Adrenal gland (tissue), 12 donors: ENCODE results near the gene SEMA4C. TPM values are rescaled to one million over a fixed set of nuclear protein-coding genes. Genes with fewer than 3 reads are reported as not detected.
A peak's percentile ranks its signal among the peaks of the same experiment; 100 is the strongest.

Source experiments
- DNase-seq, 7 donors: peaks; one replicate each; pipeline ENCODE4 v3.0.0-alpha.2; 2019 to 2020
- H3K27ac ChIP-seq, 5 donors: fragments of 200-600 bp; sonication (generic) in 4 of 5; 1 replicate in 3 of 5; 2 replicates in 2 of 5; pipeline versions ENCODE4 v1.5.1 to v1.8.0; 2016 to 2020; ENCODE audit warnings: mild to moderate bottlenecking in 1 of 5
- H3K27me3 ChIP-seq: fragments of 200-600 bp; 2 replicates; pipeline ENCODE4 v1.8.0; 2021
- H3K36me3 ChIP-seq, 2 donors: fragments of 200-600 bp; replicated peaks in 1 of 2; 1 replicate in 1 of 2; 2 replicates in 1 of 2; pipeline versions ENCODE4 v1.5.1 to v1.8.0; 2018 to 2022
- H3K4me1 ChIP-seq, 2 donors: fragments of 200-600 bp; replicated peaks in 1 of 2; 1 replicate in 1 of 2; 2 replicates in 1 of 2; pipeline versions ENCODE4 v1.5.1 to v1.8.0; 2018 to 2021
- H3K4me3 ChIP-seq, 4 donors: fragments of 200-600 bp; sonication (generic) in 3 of 4; one replicate each; pipeline ENCODE4 v1.5.1; 2016 to 2018
- H3K9me3 ChIP-seq, 3 donors: fragments of 200-600 bp; sonication (generic) in 1 of 3; replicated peaks in 1 of 3; 1 replicate in 2 of 3; 2 replicates in 1 of 3; pipeline versions ENCODE4 v1.5.1 to v1.8.0; 2016 to 2021
- CTCF ChIP-seq, 6 experiments: fragments of 450-650 bp in 4 of 6; fragments of 200-600 bp in 2 of 6; sonication (generic) in 1 of 6; IDR thresholded peaks; 1 replicate in 5 of 6; 2 replicates in 1 of 6; pipeline versions ENCODE4 v1.5.1 to v1.8.0; 2016 to 2021; ENCODE audit warnings: antibody characterized with exemption in 6 of 6, mild to moderate bottlenecking in 2 of 6, moderate library complexity in 1 of 6
- POLR2A ChIP-seq, 2 donors: fragments of 450-650 bp; IDR thresholded peaks; one replicate each; pipeline ENCODE4 v1.6.1; 2017; ENCODE audit warnings: antibody characterized with exemption in 2 of 2, mild to moderate bottlenecking in 2 of 2, moderate library complexity in 1 of 2
- WGBS, 4 donors: extraction: QIAGEN DNeasy Blood & Tissue Kit in 2 of 4; methylation state at CpG; one replicate each; pipeline versions ENCODE4 v1.1.5 to v1.1.7; 2013 to 2017; 5-methylcytosine and 5-hydroxymethylcytosine counted together
- intact Hi-C, 2 donors: fragments of 100-400 bp; cut with DNase I; formaldehyde crosslinking; loops; one replicate each; pipeline versions ENCODE4 v1.14.1 to v1.15.0; 2022 to 2023
- polyA plus RNA-seq, 3 donors: library from polyadenylated mRNA; stranded (reverse); fragments of 200-250 nt in 2 of 3; fragments of 350-450 nt in 1 of 3; fragmentation: Illumina TruSeq in 1 of 3; extraction: RNeasy Lipid Tissue Mini Kit (QIAGEN cat#74804) in 1 of 3; gene quantifications; one replicate each; pipeline ENCODE4 v1.2.3, GENCODE V29; 2013 to 2014
- total RNA-seq, 9 donors: library from RNA; depleted of rRNA in 4 of 9; stranded (reverse); fragments of >200 nt in 4 of 9; fragments of 120-200 nt in 1 of 9; fragmentation: NEBNext Ultra II Directional in 1 of 9; extraction: Animal tissue kit (Norgen Biotek cat#: 25700) in 1 of 9; gene quantifications; one replicate each; pipeline versions ENCODE4 v1.1.0 to v1.2.4, GENCODE V29; 2013 to 2023
- donor health status: healthy with polysubstance abuse.
- donor health status: Bipolar disorder and iron deficiency.
- donor health status: DM: yes; HTN: yes; CAD: no.
- donor health status: DM: no; HTN: no; CAD: no.
- donor health status: DM: no; HTN: no; CAD: no.
- donor health status: DM: yes; HTN: yes; CAD: no.

SEMA4C gene
- total and polyA plus RNA-seq, 12 donors, result 4.4 to 31.6 (median 23.2) TPM

- 39 to 55% (median 47%) methylated on average over 5 of the region's 5 CpGs for WGBS, 4 donors
- no peak for TF ChIP-seq CTCF (IDR thresholded peaks at IDR 0.05)
- TF ChIP-seq POLR2A (IDR thresholded peaks at IDR 0.05), result no peak
- intact Hi-C loops, result no loop called here
- no peak overlapping the region for H3K4me3 ChIP-seq
- H3K36me3 ChIP-seq, result no peaks in the 10 kb centered on the region
- H3K9me3 ChIP-seq, result no peaks in the 10 kb centered on the region
- peak overlapping the region in 1 of 5 donors; percentile 25 for H3K27ac ChIP-seq
- H3K4me1 ChIP-seq, result peaks cover 0 to 8% of the 10 kb centered on the region in 2 donors
- H3K27me3 ChIP-seq, result no peaks in the 10 kb centered on the region
- no peak for DNase-seq
Observed at GRCh38 chr2:96913117-96913397, 43.2 kb upstream of the SEMA4C start.

GRCh38 chr2:96912346-96913116 is 42.7 kb upstream of the SEMA4C start:
- no peak for TF ChIP-seq CTCF (IDR thresholded peaks at IDR 0.05)
- no peak for TF ChIP-seq POLR2A (IDR thresholded peaks at IDR 0.05)
- Histone ChIP-seq H3K27ac (peak overlapping the region in 1 of 5 donors; percentile 25), H3K36me3 (no peaks in the 10 kb centered on the region), H3K27me3 (no peaks in the 10 kb centered on the region), H3K4me3 (no peak overlapping the region), H3K9me3 (no peaks in the 10 kb centered on the region), H3K4me1 (peaks cover 0 to 13% of the 10 kb centered on the region in 2 donors)
- WGBS, 4 donors, result 72 to 75% (median 74%) methylated on average over 16 to 22 of the region's 22 CpGs
- no peak for DNase-seq
- intact Hi-C loops, result no loop called here

GRCh38 chr2:96909611-96910021 is 39.7 kb upstream of the SEMA4C start:
- intact Hi-C loops, result no loop called here
- TF ChIP-seq POLR2A (IDR thresholded peaks at IDR 0.05) (no peak), CTCF (IDR thresholded peaks at IDR 0.05) (no peak)
- no peak overlapping the region for H3K4me3 ChIP-seq
- DNase-seq, result no peak
- no peaks in the 10 kb centered on the region for H3K36me3 ChIP-seq
- H3K9me3 ChIP-seq, result no peaks in the 10 kb centered on the region
- H3K27ac ChIP-seq, result no peak overlapping the region
- H3K27me3 ChIP-seq, result no peaks in the 10 kb centered on the region
- peaks cover 0 to 16% of the 10 kb centered on the region in 2 donors for H3K4me1 ChIP-seq
- WGBS, 4 donors, result 84 to 91% (median 86%) methylated on average over 6 of the region's 6 CpGs

- intact Hi-C loops, result no loop called here
- peak overlapping the region in 4 of 5 donors; percentile 19 to 81 (median 48) for H3K27ac ChIP-seq
- no peak overlapping the region for H3K4me3 ChIP-seq
- WGBS, 4 donors, result 66 to 70% (median 68%) methylated on average over 11 to 21 of the region's 21 CpGs
- no peaks in the 10 kb centered on the region for H3K36me3 ChIP-seq
- H3K9me3 ChIP-seq, result no peaks in the 10 kb centered on the region
- TF ChIP-seq CTCF (IDR thresholded peaks at IDR 0.05) (no peak), POLR2A (IDR thresholded peaks at IDR 0.05) (no peak)
- H3K27me3 ChIP-seq, result no peaks in the 10 kb centered on the region
- peak in 5 of 7 donors; percentile 30 to 72 (median 47) for DNase-seq
- peaks cover 0 to 8% of the 10 kb centered on the region in 2 donors for H3K4me1 ChIP-seq
Observed at GRCh38 chr2:96907115-96908041, 37.5 kb upstream of the SEMA4C start.
